Parathyroid adenoma (tissue), 2 donors: ENCODE data around the gene ROBO1.

Experiments
- H2AFZ ChIP-seq: fragments of 300-600 bp; sonication (generic); one replicate; pipeline ENCODE4 v1.7.0; 2017; ENCODE audit warnings: antibody characterized with exemption, mild to moderate bottlenecking
- H3K27ac ChIP-seq: fragments of 300-600 bp; sonication (generic); one replicate; pipeline ENCODE4 v1.7.0; 2017
- H3K27me3 ChIP-seq: fragments of 300-600 bp; sonication (generic); one replicate; pipeline ENCODE4 v1.7.0; 2017; ENCODE audit warnings: low read length; ENCODE audit not compliant: control insufficient read depth, insufficient read depth
- H3K36me3 ChIP-seq: fragments of 300-600 bp; sonication (generic); one replicate; pipeline ENCODE4 v1.7.0; 2017; ENCODE audit warnings: low read length; ENCODE audit not compliant: control insufficient read depth, insufficient read depth
- H3K4me1 ChIP-seq: fragments of 300-600 bp; sonication (generic); one replicate; pipeline ENCODE4 v1.7.0; 2017; ENCODE audit warnings: control low read depth
- H3K4me2 ChIP-seq: fragments of 300-600 bp; sonication (generic); one replicate; pipeline ENCODE4 v1.7.0; 2017; ENCODE audit warnings: low read length
- H3K4me3 ChIP-seq: fragments of 300-600 bp; sonication (generic); one replicate; pipeline ENCODE4 v1.7.0; 2017; ENCODE audit warnings: low read depth, low read length
- H3K79me2 ChIP-seq: fragments of 300-600 bp; sonication (generic); one replicate; pipeline ENCODE4 v1.7.0; 2017; ENCODE audit warnings: control low read depth
- H3K9ac ChIP-seq: fragments of 300-600 bp; sonication (generic); one replicate; pipeline ENCODE4 v1.7.0; 2017; ENCODE audit warnings: mild to moderate bottlenecking
- H3K9me3 ChIP-seq: fragments of 300-600 bp; sonication (generic); one replicate; pipeline ENCODE4 v1.7.0; 2017; ENCODE audit warnings: low read length; ENCODE audit not compliant: control insufficient read depth
- TF ChIP-seq, protein P1 (sequence below): fragments of 300-600 bp; sonication (generic); IDR thresholded peaks from one replicate; pipeline ENCODE4 v1.7.0; 2017; ENCODE audit warnings: antibody characterized with exemption, mild to moderate bottlenecking
- donor health status: primary hyperparathyroidism.

The ROBO1 gene

DNA sequence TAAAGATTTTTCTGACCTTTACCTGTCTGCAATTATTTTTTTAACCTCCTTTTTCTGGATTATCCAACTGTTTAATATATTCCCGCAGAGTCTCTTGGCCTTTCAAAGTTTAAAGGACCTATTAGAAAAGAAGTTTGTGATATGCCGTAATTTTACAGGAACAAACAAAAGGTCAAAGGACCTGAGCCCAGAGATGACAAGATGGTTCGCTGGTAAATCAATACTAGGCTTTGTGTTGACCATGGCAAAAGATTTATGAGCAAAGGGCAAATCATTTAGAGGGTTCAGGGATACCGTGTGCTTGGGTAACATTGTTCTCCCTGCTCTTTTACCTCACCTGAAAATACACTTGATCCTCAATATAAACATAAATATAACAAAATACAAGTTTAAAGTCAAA is 923.5 kb downstream of the ROBO1 start:
- no peaks in the 10 kb centered on the region for H3K4me1 ChIP-seq
- no peak overlapping the region for H3K27ac ChIP-seq
- H3K9me3 ChIP-seq: no peaks in the 10 kb centered on the region
- TF ChIP-seq, protein P1, sequence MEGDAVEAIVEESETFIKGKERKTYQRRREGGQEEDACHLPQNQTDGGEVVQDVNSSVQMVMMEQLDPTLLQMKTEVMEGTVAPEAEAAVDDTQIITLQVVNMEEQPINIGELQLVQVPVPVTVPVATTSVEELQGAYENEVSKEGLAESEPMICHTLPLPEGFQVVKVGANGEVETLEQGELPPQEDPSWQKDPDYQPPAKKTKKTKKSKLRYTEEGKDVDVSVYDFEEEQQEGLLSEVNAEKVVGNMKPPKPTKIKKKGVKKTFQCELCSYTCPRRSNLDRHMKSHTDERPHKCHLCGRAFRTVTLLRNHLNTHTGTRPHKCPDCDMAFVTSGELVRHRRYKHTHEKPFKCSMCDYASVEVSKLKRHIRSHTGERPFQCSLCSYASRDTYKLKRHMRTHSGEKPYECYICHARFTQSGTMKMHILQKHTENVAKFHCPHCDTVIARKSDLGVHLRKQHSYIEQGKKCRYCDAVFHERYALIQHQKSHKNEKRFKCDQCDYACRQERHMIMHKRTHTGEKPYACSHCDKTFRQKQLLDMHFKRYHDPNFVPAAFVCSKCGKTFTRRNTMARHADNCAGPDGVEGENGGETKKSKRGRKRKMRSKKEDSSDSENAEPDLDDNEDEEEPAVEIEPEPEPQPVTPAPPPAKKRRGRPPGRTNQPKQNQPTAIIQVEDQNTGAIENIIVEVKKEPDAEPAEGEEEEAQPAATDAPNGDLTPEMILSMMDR: no peak
- no peaks in the 10 kb centered on the region for H3K79me2 ChIP-seq
- no peak overlapping the region for H2AFZ ChIP-seq
- no peak overlapping the region for H3K4me3 ChIP-seq
- no peaks in the 10 kb centered on the region for H3K36me3 ChIP-seq
- no peak overlapping the region for H3K4me2 ChIP-seq
- no peaks in the 10 kb centered on the region for H3K27me3 ChIP-seq
- no peak overlapping the region for H3K9ac ChIP-seq

DNA sequence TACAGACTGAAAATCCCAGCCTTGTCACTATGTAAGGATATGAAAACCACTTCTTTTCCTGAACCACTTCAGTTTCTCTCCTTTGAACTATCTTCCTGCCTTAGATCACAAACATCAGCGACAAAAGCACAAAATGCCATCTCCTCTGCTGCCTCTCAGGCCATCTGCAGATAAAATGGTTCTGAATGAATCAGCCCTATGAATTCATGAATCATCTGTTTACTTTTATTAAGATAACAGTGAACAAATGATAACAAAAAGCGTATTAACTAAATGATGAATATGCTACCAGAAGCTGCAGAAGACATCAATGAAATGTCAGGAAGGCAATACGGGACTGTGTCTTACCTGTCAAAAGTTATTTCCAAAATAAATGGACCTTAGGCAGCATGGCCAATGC is 928.1 kb downstream of the ROBO1 start:
- no peaks in the 10 kb centered on the region for H3K27me3 ChIP-seq
- TF ChIP-seq, protein P1: no peak
- no peak overlapping the region for H3K4me3 ChIP-seq
- no peaks in the 10 kb centered on the region for H3K9me3 ChIP-seq
- no peaks in the 10 kb centered on the region for H3K79me2 ChIP-seq
- no peak overlapping the region for H3K4me2 ChIP-seq
- no peaks in the 10 kb centered on the region for H3K4me1 ChIP-seq
- H3K36me3 ChIP-seq: no peaks in the 10 kb centered on the region
- no peak overlapping the region for H3K9ac ChIP-seq
- no peak overlapping the region for H2AFZ ChIP-seq
- H3K27ac ChIP-seq: no peak overlapping the region

DNA sequence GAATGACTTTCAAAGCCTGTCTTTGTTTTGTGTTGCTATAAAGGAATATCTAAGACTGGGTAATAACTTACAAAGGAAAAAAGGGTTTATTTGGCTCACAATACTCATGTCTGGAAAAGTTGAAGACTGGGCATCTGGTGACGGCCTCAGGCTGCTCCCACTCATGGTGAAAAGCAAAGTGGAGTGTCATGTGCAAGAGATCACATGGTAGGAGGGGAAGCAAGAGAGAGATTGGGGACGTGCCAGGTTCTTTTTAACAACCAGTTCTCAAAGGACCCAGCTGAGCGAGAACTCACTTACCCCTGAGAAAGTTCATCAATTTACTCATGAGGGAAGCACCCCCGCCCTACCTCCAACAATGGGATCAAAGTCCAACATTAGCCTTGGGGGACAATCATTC is 929.4 kb downstream of the ROBO1 start:
- Histone ChIP-seq H3K36me3 (no peaks in the 10 kb centered on the region), H3K4me1 (no peaks in the 10 kb centered on the region), H3K27ac (no peak overlapping the region), H3K27me3 (no peaks in the 10 kb centered on the region), H2AFZ (no peak overlapping the region), H3K4me2 (no peak overlapping the region), H3K9ac (no peak overlapping the region), H3K4me3 (no peak overlapping the region), H3K79me2 (no peaks in the 10 kb centered on the region), H3K9me3 (no peaks in the 10 kb centered on the region)
- TF ChIP-seq, protein P1: no peak

DNA sequence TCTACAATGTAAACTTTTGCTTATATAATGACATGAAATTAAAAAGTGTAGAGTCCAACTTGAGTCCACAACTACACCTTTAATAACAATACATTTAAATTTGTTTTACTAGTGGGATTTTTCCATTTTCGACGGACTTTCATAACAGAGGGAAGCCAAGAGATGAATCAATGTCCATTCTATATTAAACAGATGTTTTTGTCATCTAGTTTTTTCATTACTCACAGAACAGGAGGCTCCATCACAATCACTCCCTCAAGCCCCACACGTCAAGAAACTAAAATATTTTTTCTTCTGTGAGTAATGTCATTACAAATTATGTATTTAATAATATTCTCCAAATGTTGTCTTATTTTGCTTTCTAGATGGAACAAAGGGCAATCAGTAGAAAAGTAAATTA is 932.9 kb downstream of the ROBO1 start:
- Histone ChIP-seq H3K9ac (no peak overlapping the region), H3K27ac (no peak overlapping the region), H3K4me2 (no peak overlapping the region), H3K9me3 (no peaks in the 10 kb centered on the region), H3K79me2 (no peaks in the 10 kb centered on the region), H3K4me3 (no peak overlapping the region), H3K36me3 (no peaks in the 10 kb centered on the region), H3K4me1 (no peaks in the 10 kb centered on the region), H2AFZ (no peak overlapping the region), H3K27me3 (no peaks in the 10 kb centered on the region)
- TF ChIP-seq, protein P1: no peak

DNA sequence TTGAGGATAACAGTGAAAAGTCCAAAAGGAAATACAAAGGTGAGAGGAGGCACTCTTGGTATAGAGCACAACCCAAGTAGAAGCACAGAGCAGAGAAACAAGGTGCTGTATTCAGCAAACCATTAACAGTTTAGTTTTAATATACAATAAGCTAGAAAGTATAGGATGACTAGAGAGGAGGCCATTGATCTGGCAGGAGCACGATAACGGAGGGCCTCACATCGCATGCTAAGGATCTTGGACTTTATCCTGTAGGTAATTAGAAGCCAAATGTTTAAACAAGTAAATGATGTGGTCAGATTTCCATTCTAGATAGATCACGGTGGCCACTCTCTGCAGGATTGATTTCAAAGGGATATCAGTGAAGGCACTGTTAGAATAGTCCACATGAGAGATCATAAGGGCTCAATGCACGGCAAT is 935.0 kb downstream of the ROBO1 start:
- no peaks in the 10 kb centered on the region for H3K36me3 ChIP-seq

More for the DNA sequence above, 935.0 kb downstream of the ROBO1 start:
- Histone ChIP-seq H3K9me3 (no peaks in the 10 kb centered on the region), H3K9ac (no peak overlapping the region), H3K4me2 (no peak overlapping the region), H3K27ac (no peak overlapping the region), H2AFZ (no peak overlapping the region), H3K4me1 (no peaks in the 10 kb centered on the region), H3K27me3 (no peaks in the 10 kb centered on the region), H3K4me3 (no peak overlapping the region), H3K79me2 (no peaks in the 10 kb centered on the region)
- TF ChIP-seq, protein P1: no peak
